ENCODE measurements around the gene CEP295NL.

DNA sequence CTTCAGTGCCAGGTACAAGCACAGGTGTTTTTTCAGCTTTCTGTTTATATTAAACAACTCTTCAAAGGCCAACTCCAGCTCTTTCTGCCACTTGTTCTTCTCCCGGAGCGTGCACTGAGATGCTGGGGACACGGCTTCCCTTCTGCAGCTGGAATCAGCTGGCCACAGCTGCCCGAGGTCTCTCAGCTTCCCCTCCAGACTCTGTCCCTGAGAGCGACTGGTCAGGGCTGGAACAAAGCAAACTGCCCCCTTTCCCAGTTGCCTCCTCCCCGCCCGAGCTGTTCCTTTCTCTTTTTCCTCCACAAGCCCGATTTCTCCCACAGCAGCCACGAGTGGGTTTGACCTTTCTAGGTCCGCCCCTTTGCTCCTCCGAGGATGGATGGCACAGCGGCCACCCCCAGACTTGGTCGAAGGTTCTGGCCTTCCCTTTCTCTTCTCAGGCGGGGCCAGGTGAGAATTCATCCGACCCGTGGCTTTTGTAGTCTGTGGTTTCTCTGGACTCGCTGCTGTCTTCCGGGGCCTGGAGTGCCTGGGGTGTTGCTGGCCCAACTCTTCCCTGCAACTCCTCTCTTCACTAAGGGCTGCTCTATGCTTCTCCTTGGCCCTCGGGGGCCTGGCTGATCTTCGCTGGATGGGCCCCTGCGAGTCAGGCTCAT is 11.5 kb downstream of the CEP295NL start:
- TF ChIP-seq RAD21 (IDR thresholded peaks at IDR 0.05 in 1 of 2, conservative IDR thresholded peaks at IDR 0.05 in 1 of 2; ENCODE audit: low read depth in 2 of 2, low read length in 2 of 2) = no peak
- TF ChIP-seq CHD2 (IDR thresholded peaks at IDR 0.05; ENCODE audit: low read length) = no peak
- TF ChIP-seq, protein P1, sequence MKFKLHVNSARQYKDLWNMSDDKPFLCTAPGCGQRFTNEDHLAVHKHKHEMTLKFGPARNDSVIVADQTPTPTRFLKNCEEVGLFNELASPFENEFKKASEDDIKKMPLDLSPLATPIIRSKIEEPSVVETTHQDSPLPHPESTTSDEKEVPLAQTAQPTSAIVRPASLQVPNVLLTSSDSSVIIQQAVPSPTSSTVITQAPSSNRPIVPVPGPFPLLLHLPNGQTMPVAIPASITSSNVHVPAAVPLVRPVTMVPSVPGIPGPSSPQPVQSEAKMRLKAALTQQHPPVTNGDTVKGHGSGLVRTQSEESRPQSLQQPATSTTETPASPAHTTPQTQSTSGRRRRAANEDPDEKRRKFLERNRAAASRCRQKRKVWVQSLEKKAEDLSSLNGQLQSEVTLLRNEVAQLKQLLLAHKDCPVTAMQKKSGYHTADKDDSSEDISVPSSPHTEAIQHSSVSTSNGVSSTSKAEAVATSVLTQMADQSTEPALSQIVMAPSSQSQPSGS (IDR thresholded peaks at IDR 0.05; ENCODE audit: low read length) = no peak
- TF ChIP-seq TCF12 (IDR thresholded peaks at IDR 0.05; ENCODE audit: low read depth, low read length) = no peak
- TF ChIP-seq SIX5 (IDR thresholded peaks at IDR 0.05; ENCODE audit: low read depth, low read length) = no peak
- no peak for TF ChIP-seq EZH2 (IDR thresholded peaks at IDR 0.05; ENCODE audit: low read depth, low read length, severe bottlenecking)

Data from H1 (cell line).